ENCODE measurements around the gene TMC8. TPM values are rescaled to one million over a fixed set of nuclear protein-coding genes. Genes with fewer than 3 reads are reported as not detected.

Gene TMC8
- total RNA-seq, 1 experiment from 2014 or later, result 0.32 TPM

DNA sequence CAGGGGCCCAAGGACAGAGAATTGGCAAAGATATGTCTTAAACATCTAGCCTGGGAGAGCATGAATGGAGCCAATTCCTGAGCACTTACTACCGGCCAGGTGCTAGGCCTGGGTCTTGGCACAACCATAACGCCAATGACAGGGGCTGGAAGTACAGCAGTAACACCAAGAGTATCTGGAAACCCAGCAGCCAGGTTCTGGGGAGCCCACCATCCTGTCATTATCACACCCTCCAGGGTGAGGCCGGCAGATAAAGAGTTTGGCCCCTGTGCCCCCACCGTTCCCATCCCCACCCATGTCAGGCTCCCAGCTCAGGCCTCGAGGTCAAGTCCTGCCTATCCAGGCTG, 508 bp upstream of the TMC8 start:
- ChIA-PET CTCF (no interaction called here), POLR2A (ENCODE audit: low non-redundant PET) (no interaction called here)
- intact Hi-C loops (cut with micrococcal nuclease; ENCODE audit: unreplicated experiment), result no loop called here
- H3K27ac ChIP-seq (ENCODE audit: low read depth, low read length, poor library complexity, severe bottlenecking), result no peak overlapping the region
- H3K9me3 ChIP-seq (ENCODE audit: low read depth, low read length, poor library complexity, severe bottlenecking), result no peaks in the 10 kb centered on the region
- H3K36me3 ChIP-seq (ENCODE audit: insufficient read depth, low read length, poor library complexity, severe bottlenecking), result no peaks in the 10 kb centered on the region
- H3K4me1 ChIP-seq (ENCODE audit: insufficient read depth, low read length, poor library complexity, severe bottlenecking), result peaks cover 46% of the 10 kb centered on the region
- no TSS peak for BruUV-seq (replicated peaks)
- H3K27me3 ChIP-seq (replicated peaks; ENCODE audit: insufficient read depth, low read depth, low read length, poor library complexity), result no peaks in the 10 kb centered on the region
- no peak overlapping the region for H3K4me3 ChIP-seq (ENCODE audit: low read depth, low read length, poor library complexity, severe bottlenecking)
- no peak for DNase-seq (ENCODE audit: low spot score)
- TF ChIP-seq EZH2 (IDR thresholded peaks at IDR 0.05; ENCODE audit: borderline replicate concordance, low read depth, low read length, poor library complexity, severe bottlenecking), result no peak
- TF ChIP-seq, protein P1, sequence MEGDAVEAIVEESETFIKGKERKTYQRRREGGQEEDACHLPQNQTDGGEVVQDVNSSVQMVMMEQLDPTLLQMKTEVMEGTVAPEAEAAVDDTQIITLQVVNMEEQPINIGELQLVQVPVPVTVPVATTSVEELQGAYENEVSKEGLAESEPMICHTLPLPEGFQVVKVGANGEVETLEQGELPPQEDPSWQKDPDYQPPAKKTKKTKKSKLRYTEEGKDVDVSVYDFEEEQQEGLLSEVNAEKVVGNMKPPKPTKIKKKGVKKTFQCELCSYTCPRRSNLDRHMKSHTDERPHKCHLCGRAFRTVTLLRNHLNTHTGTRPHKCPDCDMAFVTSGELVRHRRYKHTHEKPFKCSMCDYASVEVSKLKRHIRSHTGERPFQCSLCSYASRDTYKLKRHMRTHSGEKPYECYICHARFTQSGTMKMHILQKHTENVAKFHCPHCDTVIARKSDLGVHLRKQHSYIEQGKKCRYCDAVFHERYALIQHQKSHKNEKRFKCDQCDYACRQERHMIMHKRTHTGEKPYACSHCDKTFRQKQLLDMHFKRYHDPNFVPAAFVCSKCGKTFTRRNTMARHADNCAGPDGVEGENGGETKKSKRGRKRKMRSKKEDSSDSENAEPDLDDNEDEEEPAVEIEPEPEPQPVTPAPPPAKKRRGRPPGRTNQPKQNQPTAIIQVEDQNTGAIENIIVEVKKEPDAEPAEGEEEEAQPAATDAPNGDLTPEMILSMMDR (conservative IDR thresholded peaks at IDR 0.05; ENCODE audit: low read depth, low read length), result no peak

DNA sequence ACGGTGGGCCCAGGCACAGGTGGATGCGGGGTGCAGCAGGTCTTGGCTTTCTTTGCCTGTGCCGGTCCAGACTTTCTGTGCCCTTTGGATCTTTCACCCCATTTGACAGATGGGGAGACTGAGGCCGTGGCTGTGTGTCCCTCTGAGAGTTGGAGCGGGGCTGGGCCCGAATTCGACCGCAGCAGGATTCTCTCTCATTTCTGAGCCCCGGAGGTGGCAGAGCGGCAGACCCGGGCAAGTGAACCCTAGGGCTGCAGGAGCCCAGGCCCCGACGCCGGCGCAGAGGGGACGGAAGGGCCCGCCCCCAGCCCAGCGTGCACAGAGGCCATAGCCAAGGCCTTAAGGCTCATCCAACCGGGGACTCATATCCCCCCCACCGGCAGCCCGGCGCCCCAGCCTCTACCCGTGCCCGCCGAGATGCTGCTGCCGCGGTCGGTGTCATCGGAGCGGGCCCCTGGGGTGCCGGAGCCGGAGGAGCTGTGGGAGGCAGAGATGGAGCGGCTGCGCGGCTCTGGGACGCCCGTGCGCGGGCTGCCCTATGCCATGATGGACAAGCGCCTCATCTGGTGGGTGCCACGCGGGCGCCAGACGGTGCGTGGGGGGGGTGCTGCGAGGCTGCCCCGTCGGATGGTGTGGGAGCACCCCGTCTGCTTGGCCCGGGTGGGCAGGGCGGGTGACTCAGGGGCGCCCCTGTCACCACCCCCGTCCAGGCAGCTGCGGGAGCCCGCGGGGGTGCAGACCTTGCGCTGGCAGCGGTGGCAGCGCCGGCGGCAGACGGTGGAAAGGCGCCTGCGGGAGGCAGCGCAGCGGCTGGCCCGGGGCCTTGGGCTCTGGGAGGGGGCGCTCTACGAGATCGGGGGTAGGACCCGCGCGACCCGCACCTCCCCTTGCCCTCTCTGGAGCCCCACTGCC, 857 bp downstream of the TMC8 start:
- CTCF ChIA-PET, result no interaction called here
- no TSS peak for BruUV-seq (replicated peaks)
- POLR2A ChIA-PET (ENCODE audit: low non-redundant PET), result no interaction called here
- no peak for DNase-seq (ENCODE audit: low spot score)
- TF ChIP-seq, protein P1 (conservative IDR thresholded peaks at IDR 0.05; ENCODE audit: low read depth, low read length), result no peak
- TF ChIP-seq EZH2 (IDR thresholded peaks at IDR 0.05; ENCODE audit: borderline replicate concordance, low read depth, low read length, poor library complexity, severe bottlenecking), result no peak
- H3K9me3 ChIP-seq (ENCODE audit: low read depth, low read length, poor library complexity, severe bottlenecking), result no peaks in the 10 kb centered on the region
- no peaks in the 10 kb centered on the region for H3K36me3 ChIP-seq (ENCODE audit: insufficient read depth, low read length, poor library complexity, severe bottlenecking)
- peak overlapping the region; percentile 23 for H3K4me3 ChIP-seq (ENCODE audit: low read depth, low read length, poor library complexity, severe bottlenecking)
- no peaks in the 10 kb centered on the region for H3K27me3 ChIP-seq (replicated peaks; ENCODE audit: insufficient read depth, low read depth, low read length, poor library complexity)
- intact Hi-C loops (cut with micrococcal nuclease; ENCODE audit: unreplicated experiment), result no loop called here
- H3K27ac ChIP-seq (ENCODE audit: low read depth, low read length, poor library complexity, severe bottlenecking), result no peak overlapping the region
- peaks cover 45% of the 10 kb centered on the region for H3K4me1 ChIP-seq (ENCODE audit: insufficient read depth, low read length, poor library complexity, severe bottlenecking)

DNA sequence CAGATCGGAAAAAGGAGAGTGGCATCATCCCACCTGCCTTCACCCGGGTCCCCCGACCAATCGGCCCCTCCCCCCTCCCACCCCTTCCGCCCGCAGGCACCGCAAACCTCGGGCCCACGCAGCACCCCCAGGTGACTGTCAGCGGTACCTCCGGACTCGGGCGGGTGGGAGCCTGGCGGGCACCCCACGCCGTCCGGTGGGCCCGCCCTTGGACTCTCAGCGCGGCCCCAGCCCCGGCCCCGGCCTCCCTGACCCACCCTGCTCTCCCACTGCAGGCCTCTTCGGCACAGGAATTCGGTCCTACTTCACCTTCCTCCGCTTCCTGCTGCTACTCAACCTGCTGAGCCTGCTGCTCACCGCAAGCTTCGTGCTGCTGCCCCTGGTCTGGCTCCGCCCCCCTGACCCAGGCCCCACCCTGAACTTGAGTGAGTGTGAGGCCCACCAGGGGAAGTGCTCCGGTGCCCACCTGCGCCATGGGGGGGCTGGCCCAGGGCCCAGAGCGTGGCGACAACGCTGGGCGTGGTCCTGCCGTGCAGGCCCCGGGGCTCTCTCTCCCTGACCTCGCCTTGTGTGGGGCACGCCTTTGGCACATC, 1.6 kb downstream of the TMC8 start:
- Histone ChIP-seq H3K4me1 (ENCODE audit: insufficient read depth, low read length, poor library complexity, severe bottlenecking) (peaks cover 38% of the 10 kb centered on the region), H3K27me3 (replicated peaks; ENCODE audit: insufficient read depth, low read depth, low read length, poor library complexity) (no peaks in the 10 kb centered on the region), H3K36me3 (ENCODE audit: insufficient read depth, low read length, poor library complexity, severe bottlenecking) (no peaks in the 10 kb centered on the region), H3K27ac (ENCODE audit: low read depth, low read length, poor library complexity, severe bottlenecking) (no peak overlapping the region), H3K4me3 (ENCODE audit: low read depth, low read length, poor library complexity, severe bottlenecking) (peak overlapping the region; percentile 23), H3K9me3 (ENCODE audit: low read depth, low read length, poor library complexity, severe bottlenecking) (no peaks in the 10 kb centered on the region)
- CTCF ChIA-PET, result no interaction called here
- no peak for DNase-seq (ENCODE audit: low spot score)
- intact Hi-C loops (cut with micrococcal nuclease; ENCODE audit: unreplicated experiment), result no loop called here
- no TSS peak for BruUV-seq (replicated peaks)
- POLR2A ChIA-PET (ENCODE audit: low non-redundant PET), result no interaction called here
- no peak for TF ChIP-seq EZH2 (IDR thresholded peaks at IDR 0.05; ENCODE audit: borderline replicate concordance, low read depth, low read length, poor library complexity, severe bottlenecking)
- TF ChIP-seq, protein P1 (conservative IDR thresholded peaks at IDR 0.05; ENCODE audit: low read depth, low read length), result no peak
